Neuron (in vitro differentiated cells): ENCODE data around the gene DAGLB.
"Not testable (repeated sequence)": the region's sequence is repeated elsewhere in the genome, so short reads cannot be mapped to it uniquely, and the experiment has no call there.

Source experiments
- H2AFZ ChIP-seq: one replicate; pipeline ENCODE4 v1.6.1; 2013; ENCODE audit warnings: low read depth, mild to moderate bottlenecking, inconsistent platforms, low read length, moderate library complexity
- H3K27me3 ChIP-seq: one replicate; pipeline ENCODE4 v1.6.1; 2013; ENCODE audit warnings: low read length; ENCODE audit not compliant: insufficient read depth
- H3K36me3 ChIP-seq: one replicate; pipeline ENCODE4 v1.6.1; 2013; ENCODE audit warnings: low read length; ENCODE audit not compliant: insufficient read depth
- H3K4me1 ChIP-seq: one replicate; pipeline ENCODE4 v1.6.1; 2013; ENCODE audit warnings: low read length; ENCODE audit not compliant: insufficient read depth
- H3K4me3 ChIP-seq: 2 replicates; pipeline ENCODE4 v1.5.1; 2013; ENCODE audit warnings: mild to moderate bottlenecking, low read length, moderate library complexity
- H3K9me3 ChIP-seq: one replicate; pipeline ENCODE4 v1.6.1; 2013; ENCODE audit warnings: low read length

The DAGLB gene

DNA sequence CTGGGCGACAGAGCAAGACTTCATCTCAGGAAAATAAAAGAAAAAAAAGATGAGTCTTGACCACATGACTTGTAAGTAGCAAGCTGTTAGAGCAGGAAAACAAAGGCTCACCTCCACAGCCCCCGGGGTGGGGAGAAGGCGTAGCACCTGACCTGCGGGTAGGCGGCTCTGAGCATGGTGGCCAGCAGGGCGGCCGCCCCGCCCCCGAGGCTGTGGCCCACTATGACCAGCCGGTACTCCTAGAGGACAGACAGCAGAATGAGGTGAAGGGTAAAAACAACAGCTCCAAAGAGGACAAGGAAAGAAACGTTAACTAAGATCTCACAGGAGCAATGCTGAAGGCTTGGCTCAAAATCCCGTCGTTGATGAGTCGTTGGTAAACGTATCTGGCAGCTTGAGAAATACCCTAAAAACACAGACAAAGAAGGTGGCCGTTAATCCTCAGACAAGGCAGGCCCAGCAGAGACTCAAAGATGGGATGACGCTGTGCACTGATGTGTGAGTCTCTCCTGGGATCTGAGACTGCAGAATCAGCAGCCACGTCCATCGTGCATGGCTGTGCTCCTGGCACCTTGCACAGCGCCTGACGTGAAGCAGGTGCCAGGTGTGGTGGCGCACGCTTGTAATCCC is 31.1 kb downstream of the DAGLB start:
- Histone ChIP-seq H3K9me3 (no peaks in the 10 kb centered on the region), H3K4me3 (no peak overlapping the region), H3K4me1 (no peaks in the 10 kb centered on the region), H3K36me3 (peaks cover 70% of the 10 kb centered on the region), H3K27me3 (no peaks in the 10 kb centered on the region), H2AFZ (no peak overlapping the region)

DNA sequence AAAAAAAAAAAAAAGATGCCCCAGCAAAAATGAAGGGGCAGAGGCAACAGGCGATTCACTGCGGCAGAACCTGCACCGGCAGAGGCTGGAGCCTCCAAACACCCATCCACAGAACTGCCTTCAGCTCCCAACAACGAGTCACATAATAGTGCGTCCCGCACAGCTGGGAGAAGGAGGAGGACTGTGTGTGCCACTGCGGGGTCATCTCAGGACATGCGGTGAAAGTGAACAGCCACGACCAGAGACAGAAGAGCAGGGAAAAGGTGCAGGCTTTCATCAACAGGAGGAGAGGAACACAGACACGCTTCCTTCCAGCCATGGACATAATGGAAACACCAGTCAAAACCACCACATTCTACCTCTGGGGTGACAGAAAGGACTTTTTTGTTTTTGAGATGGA is 34.1 kb downstream of the DAGLB start:
- Histone ChIP-seq H3K36me3 (peaks cover 76% of the 10 kb centered on the region), H2AFZ (no peak overlapping the region), H3K4me1 (no peaks in the 10 kb centered on the region), H3K4me3 (no peak overlapping the region), H3K27me3 (no peaks in the 10 kb centered on the region), H3K9me3 (no peaks in the 10 kb centered on the region)

DNA sequence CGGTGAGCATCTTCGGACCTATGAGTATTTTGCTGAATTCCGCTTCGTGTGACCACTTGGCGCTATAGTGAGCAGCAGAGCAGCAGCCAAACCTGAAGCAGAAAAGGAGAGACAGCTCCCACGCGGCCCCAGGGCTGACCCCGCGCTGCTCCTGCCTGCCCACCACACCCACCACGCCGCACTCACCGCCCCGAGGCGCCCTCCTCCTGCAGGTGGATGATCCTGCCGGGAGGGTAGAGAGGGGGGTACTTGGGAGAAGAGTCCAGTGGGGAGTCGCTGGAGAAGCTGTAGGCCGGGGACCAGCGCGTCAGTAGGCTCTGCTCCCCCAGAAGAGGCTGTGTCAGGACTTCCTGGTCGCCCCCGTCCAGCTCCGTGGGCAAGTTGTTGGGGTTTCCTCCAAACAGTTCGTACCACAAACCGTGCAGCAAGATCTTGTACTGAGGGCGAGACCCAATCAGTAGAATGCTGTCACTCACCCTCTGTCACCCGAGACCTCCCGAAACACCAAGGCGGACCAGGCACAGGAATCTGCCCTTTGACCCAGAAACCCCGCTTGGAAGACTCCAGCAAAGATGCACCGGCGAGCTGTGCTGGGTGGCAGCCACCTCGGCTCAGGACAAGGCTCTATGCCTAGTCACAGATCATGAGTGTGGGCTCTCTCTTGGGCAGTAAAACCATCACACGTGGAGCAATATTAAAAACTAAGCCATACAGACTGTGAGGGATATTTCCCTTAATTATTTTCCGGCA is 37.6 kb downstream of the DAGLB start:
- H3K36me3 ChIP-seq, result peaks cover 88% of the 10 kb centered on the region
- H3K27me3 ChIP-seq, result no peaks in the 10 kb centered on the region
- no peak overlapping the region for H2AFZ ChIP-seq
- H3K9me3 ChIP-seq, result no peaks in the 10 kb centered on the region
- H3K4me1 ChIP-seq, result no peaks in the 10 kb centered on the region
- H3K4me3 ChIP-seq, result no peak overlapping the region

DNA sequence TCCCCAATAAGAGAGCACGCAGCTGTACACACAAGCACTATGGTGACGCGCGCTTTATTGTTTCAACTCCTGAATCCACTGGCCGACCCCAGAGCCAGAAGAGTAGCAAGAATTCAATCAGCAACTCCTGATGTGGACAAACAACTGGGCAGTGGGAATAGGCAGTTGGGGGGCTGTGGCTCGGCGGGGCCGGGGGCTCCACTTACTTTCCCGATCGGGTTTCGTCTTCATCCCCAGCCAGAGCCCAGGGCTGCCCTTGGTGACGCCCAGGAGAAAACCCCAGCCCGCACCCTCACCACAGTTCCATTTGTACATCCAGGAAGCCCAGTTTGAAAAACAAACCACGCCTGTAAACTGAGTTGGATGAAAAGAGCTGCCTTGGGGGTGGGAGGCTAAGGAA is 38.7 kb downstream of the DAGLB start:
- H3K27me3 ChIP-seq, result no peaks in the 10 kb centered on the region
- no peaks in the 10 kb centered on the region for H3K4me1 ChIP-seq
- H3K4me3 ChIP-seq, result no peak overlapping the region
- H3K9me3 ChIP-seq, result no peaks in the 10 kb centered on the region
- no peak overlapping the region for H2AFZ ChIP-seq
- peaks cover 87% of the 10 kb centered on the region for H3K36me3 ChIP-seq

DNA sequence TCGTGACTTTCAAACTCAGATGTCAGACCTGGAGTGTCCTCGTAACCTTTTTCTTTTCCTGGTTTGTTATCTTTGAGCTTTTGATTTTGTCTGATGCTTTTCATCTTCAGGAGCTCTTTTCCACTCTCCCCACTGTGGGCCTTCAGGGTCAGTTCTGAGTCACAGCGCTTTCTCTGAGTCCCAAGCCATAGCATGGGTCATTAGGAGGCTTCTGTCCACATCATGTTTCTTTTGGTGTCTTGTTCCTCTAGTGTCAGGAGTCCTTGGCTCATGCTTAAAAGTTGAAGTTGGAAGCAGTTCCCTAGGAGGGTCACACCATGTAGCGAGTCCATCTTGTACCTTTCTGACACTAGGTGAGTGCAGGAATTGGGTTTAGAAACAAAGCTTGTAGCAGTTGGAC is 40.3 kb downstream of the DAGLB start:
- H3K27me3 ChIP-seq, result no peaks in the 10 kb centered on the region
- H3K4me1 ChIP-seq, result no peaks in the 10 kb centered on the region
- peaks cover 89% of the 10 kb centered on the region for H3K36me3 ChIP-seq
- no peak overlapping the region for H3K4me3 ChIP-seq
- no peaks in the 10 kb centered on the region for H3K9me3 ChIP-seq
- no peak overlapping the region for H2AFZ ChIP-seq

DNA sequence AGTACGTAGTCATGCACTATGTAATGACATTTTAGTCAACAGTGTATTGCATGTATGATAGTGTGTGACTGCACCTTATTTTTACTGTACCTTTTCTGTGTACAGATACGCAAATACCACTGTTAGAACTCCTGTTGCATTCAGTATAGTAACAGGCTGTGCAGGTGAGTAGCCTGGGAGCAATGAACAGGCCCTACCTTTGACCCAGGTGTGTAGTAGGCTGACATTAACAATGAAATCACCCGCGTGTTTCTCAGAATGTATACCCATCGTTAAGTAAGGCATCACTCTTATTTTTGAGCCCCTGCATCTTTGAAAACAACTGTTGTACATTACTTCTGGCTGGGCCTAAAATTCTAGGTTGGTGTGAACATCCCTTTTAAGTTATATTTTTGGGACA is 41.6 kb downstream of the DAGLB start:
- Histone ChIP-seq H2AFZ (no peak overlapping the region), H3K4me3 (no peak overlapping the region), H3K36me3 (peaks cover 87% of the 10 kb centered on the region), H3K9me3 (no peaks in the 10 kb centered on the region), H3K4me1 (no peaks in the 10 kb centered on the region), H3K27me3 (no peaks in the 10 kb centered on the region)

DNA sequence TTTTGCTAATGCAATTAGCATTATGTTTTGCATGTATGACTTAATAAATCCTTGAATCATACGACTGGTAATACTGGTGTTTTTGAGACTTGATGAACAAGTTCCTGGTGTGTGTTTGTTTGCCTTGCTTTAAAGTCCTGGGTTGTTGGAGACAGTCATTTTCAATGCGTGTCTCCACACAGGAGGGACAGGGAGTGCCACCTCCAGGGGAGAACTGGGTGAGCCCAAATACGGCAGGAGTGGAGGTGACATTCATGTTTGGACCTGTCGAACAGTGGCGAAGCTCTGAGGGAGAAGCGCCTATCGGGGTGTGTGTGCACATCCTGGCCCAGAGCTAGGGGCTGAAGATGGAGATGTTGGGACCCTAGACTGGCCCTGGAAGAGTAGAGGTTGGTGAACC is 43.8 kb downstream of the DAGLB start:
- Histone ChIP-seq H3K36me3 (peaks cover 73% of the 10 kb centered on the region), H2AFZ (no peak overlapping the region), H3K9me3 (no peaks in the 10 kb centered on the region), H3K4me1 (peaks cover 2% of the 10 kb centered on the region), H3K4me3 (no peak overlapping the region), H3K27me3 (no peaks in the 10 kb centered on the region)

DNA sequence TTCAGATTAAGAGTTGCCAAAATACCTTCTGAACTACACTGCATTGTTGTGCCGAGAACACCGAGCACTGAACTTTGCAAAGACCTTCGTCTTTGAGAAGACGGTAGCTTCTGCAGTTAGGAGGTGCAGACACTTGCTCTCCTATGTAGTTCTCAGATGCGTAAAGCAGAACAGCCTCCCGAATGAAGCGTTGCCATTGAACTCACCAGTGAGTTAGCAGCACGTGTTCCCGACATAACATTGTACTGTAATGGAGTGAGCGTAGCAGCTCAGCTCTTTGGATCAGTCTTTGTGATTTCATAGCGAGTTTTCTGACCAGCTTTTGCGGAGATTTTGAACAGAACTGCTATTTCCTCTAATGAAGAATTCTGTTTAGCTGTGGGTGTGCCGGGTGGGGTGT is 45.0 kb downstream of the DAGLB start:
- H3K9me3 ChIP-seq, result no peaks in the 10 kb centered on the region
- peaks cover 63% of the 10 kb centered on the region for H3K36me3 ChIP-seq
- H2AFZ ChIP-seq, result no peak overlapping the region
- H3K4me1 ChIP-seq, result peaks cover 6% of the 10 kb centered on the region
- H3K4me3 ChIP-seq, result no peak overlapping the region
- H3K27me3 ChIP-seq, result no peaks in the 10 kb centered on the region

DNA sequence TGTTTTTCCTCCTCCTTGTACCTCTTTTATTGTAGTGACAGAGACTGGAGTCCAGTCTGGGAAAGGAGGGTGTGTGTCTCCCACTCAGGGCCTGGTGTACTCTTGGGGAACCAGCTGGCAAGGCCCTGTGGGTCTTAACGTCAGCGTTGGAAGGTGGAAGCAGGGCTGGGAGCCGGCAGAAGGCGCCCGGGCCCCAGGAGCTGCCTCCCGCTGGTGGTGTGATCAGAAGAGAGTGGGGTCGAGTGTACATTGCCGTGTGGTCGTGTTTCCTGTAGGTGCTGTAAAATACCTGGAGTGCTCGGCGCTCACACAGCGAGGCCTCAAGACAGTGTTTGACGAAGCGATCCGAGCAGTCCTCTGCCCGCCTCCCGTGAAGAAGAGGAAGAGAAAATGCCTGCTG is 45.7 kb downstream of the DAGLB start:
- Histone ChIP-seq H3K27me3 (no peaks in the 10 kb centered on the region), H2AFZ (no peak overlapping the region), H3K36me3 (peaks cover 56% of the 10 kb centered on the region), H3K4me3 (no peak overlapping the region), H3K4me1 (peaks cover 6% of the 10 kb centered on the region), H3K9me3 (no peaks in the 10 kb centered on the region)

DNA sequence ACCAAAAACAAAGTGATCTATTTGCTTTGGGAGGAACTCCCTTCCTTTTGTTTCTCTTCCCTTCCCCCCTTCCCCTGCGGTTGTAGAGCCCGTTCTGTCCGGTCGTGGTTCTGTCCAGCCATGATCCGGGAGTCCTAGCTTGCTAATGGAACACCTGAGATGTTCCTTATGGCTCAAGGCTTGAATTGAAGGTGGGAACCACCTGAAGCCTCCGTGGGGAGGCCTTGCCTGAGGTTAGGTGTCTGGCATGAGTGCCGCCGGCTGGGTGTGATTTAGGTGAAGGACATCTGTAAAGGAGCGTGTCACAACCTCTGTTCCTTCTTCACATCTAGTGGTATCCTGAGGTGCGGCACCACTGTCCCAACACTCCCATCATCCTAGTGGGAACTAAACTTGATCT is 46.2 kb downstream of the DAGLB start:
- H3K4me3 ChIP-seq, result no peak overlapping the region
- H3K4me1 ChIP-seq, result peaks cover 6% of the 10 kb centered on the region
- H2AFZ ChIP-seq, result no peak overlapping the region
- no peaks in the 10 kb centered on the region for H3K27me3 ChIP-seq
- H3K36me3 ChIP-seq, result peaks cover 52% of the 10 kb centered on the region
- no peaks in the 10 kb centered on the region for H3K9me3 ChIP-seq

DNA sequence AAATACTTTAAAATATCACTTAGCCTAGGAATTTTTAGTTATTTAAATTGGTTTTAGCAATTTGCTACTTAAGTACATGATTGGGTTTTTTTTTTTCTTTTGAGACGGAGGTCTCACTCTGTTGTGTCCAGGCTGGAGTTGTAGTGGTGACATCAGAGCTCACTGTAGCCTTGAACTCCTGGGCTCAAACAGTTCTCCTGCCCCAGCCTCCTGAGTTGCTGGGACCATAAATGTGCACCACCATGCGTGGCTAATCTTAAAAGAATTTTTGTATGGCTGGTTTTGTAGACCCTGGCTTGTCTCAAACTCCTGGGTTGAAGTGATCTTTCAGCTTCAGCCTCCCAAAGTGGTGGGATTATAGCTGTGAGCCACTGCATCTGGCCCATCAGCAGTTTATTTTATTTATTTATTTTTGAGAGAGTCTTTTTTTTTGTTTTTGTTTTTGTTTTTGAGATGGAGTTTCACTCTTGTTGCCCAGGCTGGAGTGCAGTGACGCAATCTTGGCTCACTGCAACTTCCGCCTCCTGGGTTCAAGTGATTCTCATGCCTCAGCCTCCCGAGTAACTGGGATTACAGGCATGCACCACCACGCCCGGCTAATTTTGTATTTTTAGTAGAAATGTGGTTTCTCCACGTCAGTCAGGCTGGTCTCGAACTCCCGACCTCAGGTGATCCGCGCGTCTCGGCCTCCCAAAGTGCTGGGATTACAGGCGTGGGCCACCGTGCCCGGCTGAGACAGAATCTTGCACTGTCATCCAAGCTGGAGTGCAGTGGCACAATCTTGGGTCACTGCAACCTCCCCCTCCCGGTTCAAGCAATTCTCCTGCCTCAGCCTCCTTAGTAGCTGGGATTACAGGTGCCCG is 47.3 kb downstream of the DAGLB start:
- H2AFZ ChIP-seq, H3K4me3 ChIP-seq, H3K27me3 ChIP-seq, H3K4me1 ChIP-seq, H3K9me3 ChIP-seq: not testable (repeated sequence)
- peaks cover 45% of the 10 kb centered on the region for H3K36me3 ChIP-seq

DNA sequence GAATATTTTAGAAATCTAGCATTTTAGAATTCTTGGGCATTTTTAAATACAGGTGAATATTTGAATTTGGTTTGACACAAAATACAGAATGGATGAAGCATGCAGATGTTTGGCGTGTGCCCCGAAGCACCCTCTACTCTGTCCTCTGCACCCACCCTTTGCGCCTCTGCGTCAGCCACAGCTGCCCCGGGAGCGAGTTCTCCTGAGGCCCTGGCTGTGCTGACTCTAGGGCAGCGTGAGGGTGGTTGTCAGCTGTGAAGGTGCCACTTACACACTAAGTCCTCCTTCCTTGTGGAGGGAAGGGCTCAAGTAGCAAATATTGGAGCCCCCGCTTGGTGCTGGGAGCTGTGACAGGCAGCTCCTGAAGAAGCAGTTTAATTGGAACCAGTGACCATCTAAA is 48.4 kb downstream of the DAGLB start:
- H3K36me3 ChIP-seq, result peaks cover 37% of the 10 kb centered on the region
- H2AFZ ChIP-seq, result no peak overlapping the region
- no peak overlapping the region for H3K4me3 ChIP-seq

DNA sequence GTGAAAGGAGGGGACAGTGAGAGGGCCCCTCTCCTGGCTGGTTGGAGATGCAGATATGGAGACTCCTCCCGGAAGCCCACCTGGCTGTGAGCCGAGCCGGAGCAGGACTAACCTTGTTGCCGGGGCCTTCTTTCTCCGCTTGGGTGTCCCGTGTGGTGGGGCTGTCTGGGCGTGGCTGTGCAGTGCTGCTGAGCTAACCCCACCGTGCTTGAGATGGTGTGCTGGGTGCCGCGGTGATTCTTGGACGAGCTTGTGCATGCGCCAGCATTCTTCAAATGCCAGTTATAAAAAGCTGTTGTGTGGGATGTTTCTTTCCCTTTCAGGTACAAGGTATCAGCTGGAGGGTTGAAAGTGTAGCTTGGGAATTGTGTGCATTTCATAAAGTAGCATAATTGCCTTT is 48.8 kb downstream of the DAGLB start:
- Histone ChIP-seq H3K27me3 (no peaks in the 10 kb centered on the region), H3K4me3 (no peak overlapping the region), H3K36me3 (peaks cover 37% of the 10 kb centered on the region)

More for the DNA sequence above, 48.4 kb downstream of the DAGLB start:
- Histone ChIP-seq H3K4me1 (peaks cover 6% of the 10 kb centered on the region), H3K9me3 (no peaks in the 10 kb centered on the region), H3K27me3 (no peaks in the 10 kb centered on the region)

More for the DNA sequence above, 48.8 kb downstream of the DAGLB start:
- Histone ChIP-seq H2AFZ (no peak overlapping the region), H3K9me3 (no peaks in the 10 kb centered on the region), H3K4me1 (peaks cover 6% of the 10 kb centered on the region)
